Testis (tissue), 3 donors: ENCODE data around the gene XYLT1. TPM values are rescaled to one million over a fixed set of nuclear protein-coding genes. Genes with fewer than 3 reads are reported as not detected.

ENCODE experiments used
- DNase-seq: peaks from one replicate; pipeline ENCODE4 v3.0.0-alpha.2; 2019
- H3K27ac ChIP-seq, 2 donors: fragments of 200-600 bp; sonication (generic); one replicate each; pipeline ENCODE4 v1.5.1; 2019
- H3K27me3 ChIP-seq: fragments of 200-600 bp; sonication (generic); one replicate; pipeline ENCODE4 v1.5.1; 2019
- H3K36me3 ChIP-seq: fragments of 200-600 bp; sonication (generic); one replicate; pipeline ENCODE4 v1.5.1; 2017; ENCODE audit warnings: low read depth; ENCODE audit errors: missing control alignments
- H3K4me1 ChIP-seq: fragments of 200-600 bp; sonication (generic); one replicate; pipeline ENCODE4 v1.5.1; 2019
- H3K4me3 ChIP-seq, 2 donors: fragments of 200-600 bp; sonication (generic); one replicate each; pipeline ENCODE4 v1.5.1; 2017 to 2019
- H3K9me3 ChIP-seq: fragments of 200-600 bp; sonication (generic); one replicate; pipeline ENCODE4 v1.5.1; 2017
- CTCF ChIP-seq, 3 experiments: fragments of 450-650 bp in 2 of 3; fragments of 200-600 bp in 1 of 3; sonication (generic) in 1 of 3; IDR thresholded peaks; one replicate each; pipeline ENCODE4 v1.5.1; 2016 to 2019; ENCODE audit warnings: antibody characterized with exemption in 3 of 3, mild to moderate bottlenecking in 2 of 3, moderate library complexity in 1 of 3
- POLR2A ChIP-seq: fragments of 450-650 bp; IDR thresholded peaks from one replicate; pipeline ENCODE4 v1.6.1; 2017; ENCODE audit warnings: antibody characterized with exemption, mild to moderate bottlenecking, moderate library complexity
- WGBS, 2 donors: methylation state at CpG; one replicate each; pipeline ENCODE4 v1.1.5; 2018; 5-methylcytosine and 5-hydroxymethylcytosine counted together
- intact Hi-C: fragments of 100-400 bp; cut with DNase I; formaldehyde crosslinking; loops from one replicate; pipeline ENCODE4 v1.15.1; 2023; ENCODE audit warnings: low total_unique reads
- polyA plus RNA-seq: library from polyadenylated mRNA; stranded (reverse); fragments of 350-450 nt; fragmentation: Illumina TruSeq; extraction: RNeasy Lipid Tissue Mini Kit (QIAGEN cat#74804); gene quantifications from one replicate; pipeline ENCODE4 v1.2.3, GENCODE V29; 2014; ENCODE audit warnings: low read depth, low replicate concordance; ENCODE audit not compliant: insufficient read depth
- total RNA-seq, 2 donors: library from RNA; depleted of rRNA; stranded (reverse); fragments of >200 nt; gene quantifications; one replicate each; pipeline ENCODE4 v1.2.3, GENCODE V29; 2016

Gene XYLT1
- total and polyA plus RNA-seq, 3 donors from 2014 or later: 6.5 to 20.7 (median 13.6) TPM

- Histone ChIP-seq H3K4me3 (no peak overlapping the region), H3K9me3 (no peaks in the 10 kb centered on the region), H3K4me1 (no peaks in the 10 kb centered on the region), H3K36me3 (no peaks in the 10 kb centered on the region), H3K27ac (no peak overlapping the region), H3K27me3 (no peaks in the 10 kb centered on the region)
- DNase-seq: no peak
- TF ChIP-seq POLR2A (no peak), CTCF (IDR thresholded peaks at IDR 0.05) (no peak)
- intact Hi-C loops: no loop called here
- 77 to 87% methylated on average over 2 of the region's 2 CpGs for WGBS, 2 donors
Observed at GRCh38 chr16:17213025-17213424, 257.7 kb downstream of the XYLT1 start.

GRCh38 chr16:17212606-17213005, 258.2 kb downstream of the XYLT1 start:
- Histone ChIP-seq H3K4me1 (no peaks in the 10 kb centered on the region), H3K9me3 (no peaks in the 10 kb centered on the region), H3K4me3 (no peak overlapping the region), H3K27ac (no peak overlapping the region), H3K27me3 (no peaks in the 10 kb centered on the region), H3K36me3 (no peaks in the 10 kb centered on the region)
- DNase-seq: no peak
- intact Hi-C loops: no loop called here
- TF ChIP-seq POLR2A (no peak), CTCF (IDR thresholded peaks at IDR 0.05) (no peak)
- WGBS, 2 donors: 78 to 82% methylated on average over 6 of the region's 6 CpGs

GRCh38 chr16:17211797-17212196, 259.0 kb downstream of the XYLT1 start:
- Histone ChIP-seq H3K4me3 (no peak overlapping the region), H3K27ac (no peak overlapping the region), H3K9me3 (no peaks in the 10 kb centered on the region), H3K4me1 (no peaks in the 10 kb centered on the region), H3K36me3 (no peaks in the 10 kb centered on the region), H3K27me3 (no peaks in the 10 kb centered on the region)
- TF ChIP-seq POLR2A: no peak
- no peak for TF ChIP-seq CTCF (IDR thresholded peaks at IDR 0.05)
- DNase-seq: no peak
- intact Hi-C loops: no loop called here
- 77 to 83% methylated on average over 4 of the region's 4 CpGs for WGBS, 2 donors

- WGBS, 2 donors: 84 to 86% methylated on average over 2 of the region's 2 CpGs
- Histone ChIP-seq H3K27me3 (no peaks in the 10 kb centered on the region), H3K4me3 (no peak overlapping the region), H3K9me3 (no peaks in the 10 kb centered on the region), H3K4me1 (peaks cover 8% of the 10 kb centered on the region), H3K36me3 (no peaks in the 10 kb centered on the region), H3K27ac (no peak overlapping the region)
- TF ChIP-seq CTCF (IDR thresholded peaks at IDR 0.05): no peak
- no peak for TF ChIP-seq POLR2A
- intact Hi-C loops: no loop called here
- DNase-seq: no peak
Observed at GRCh38 chr16:17206712-17207111, 264.0 kb downstream of the XYLT1 start.

- H3K4me1 ChIP-seq: peaks cover 8% of the 10 kb centered on the region
- H3K27me3 ChIP-seq: no peaks in the 10 kb centered on the region
- no peaks in the 10 kb centered on the region for H3K9me3 ChIP-seq
- H3K36me3 ChIP-seq: no peaks in the 10 kb centered on the region
- intact Hi-C loops: no loop called here
- 64 to 72% methylated on average over 8 of the region's 8 CpGs for WGBS, 2 donors
- no peak overlapping the region for H3K4me3 ChIP-seq
- DNase-seq: no peak
- H3K27ac ChIP-seq: no peak overlapping the region
- TF ChIP-seq POLR2A (no peak), CTCF (IDR thresholded peaks at IDR 0.05) (no peak)
Observed at GRCh38 chr16:17205279-17206211, 265.2 kb downstream of the XYLT1 start.
